Neuronal stem cell (in vitro differentiated cells): ENCODE results near the gene PRSS48.

Source experiments
- DNase-seq: peaks from one replicate; pipeline ENCODE4 v3.0.0-alpha.2; 2013; ENCODE audit warnings: low spot score
- H2AFZ ChIP-seq: one replicate; pipeline ENCODE4 v1.6.1; 2013; ENCODE audit warnings: mild to moderate bottlenecking, low read length, inconsistent platforms
- H2AK5ac ChIP-seq: 2 replicates; pipeline ENCODE4 v1.6.1; 2013; ENCODE audit warnings: low read depth, mild to moderate bottlenecking, inconsistent platforms, low read length, moderate library complexity, mixed read lengths
- H2BK120ac ChIP-seq: 2 replicates; pipeline ENCODE4 v1.6.1; 2013; ENCODE audit warnings: low read depth, mild to moderate bottlenecking, inconsistent platforms, low read length, moderate library complexity, mixed read lengths
- H2BK12ac ChIP-seq: one replicate; pipeline ENCODE4 v1.6.1; 2013; ENCODE audit warnings: low read length, inconsistent platforms
- H2BK15ac ChIP-seq: 2 replicates; pipeline ENCODE4 v1.6.1; 2013; ENCODE audit warnings: mild to moderate bottlenecking, low read length, inconsistent platforms, mixed read lengths
- H2BK5ac ChIP-seq: one replicate; pipeline ENCODE4 v1.6.1; 2013; ENCODE audit warnings: inconsistent platforms, mild to moderate bottlenecking, low read length, moderate library complexity
- H3K14ac ChIP-seq: one replicate; pipeline ENCODE4 v1.6.1; 2013; ENCODE audit warnings: low read length, inconsistent platforms
- H3K18ac ChIP-seq: 2 replicates; pipeline ENCODE4 v1.6.1; 2013; ENCODE audit warnings: low read length, inconsistent platforms
- H3K23ac ChIP-seq: 2 replicates; pipeline ENCODE4 v1.6.1; 2013; ENCODE audit warnings: low read depth, mild to moderate bottlenecking, mixed read lengths, low read length, inconsistent platforms; ENCODE audit not compliant: poor library complexity
- H3K27ac ChIP-seq: replicated peaks from 3 replicates; pipeline ENCODE4 v1.5.1; 2013; ENCODE audit warnings: low read length, inconsistent platforms
- H3K27me3 ChIP-seq, 3 experiments: 2 replicates each; pipeline ENCODE4 v1.6.1; 2013; ENCODE audit warnings: low read length in 3 of 3, mild to moderate bottlenecking in 2 of 3, inconsistent platforms in 1 of 3, low read depth in 1 of 3, mixed read lengths in 1 of 3, moderate library complexity in 1 of 3; ENCODE audit not compliant: control insufficient read depth in 3 of 3, insufficient read depth in 3 of 3
- H3K36me3 ChIP-seq, 2 donors: replicated peaks in 1 of 2; 2 replicates each; pipeline ENCODE4 v1.6.1; 2013; ENCODE audit warnings: low read length in 2 of 2; ENCODE audit not compliant: control insufficient read depth in 2 of 2, insufficient read depth in 2 of 2
- H3K4ac ChIP-seq: 2 replicates; pipeline ENCODE4 v1.6.1; 2013; ENCODE audit warnings: inconsistent platforms, mild to moderate bottlenecking, low read length, moderate library complexity
- H3K4me1 ChIP-seq, 2 donors: 1 replicate in 1 of 2; 2 replicates in 1 of 2; pipeline ENCODE4 v1.6.1; 2013; ENCODE audit warnings: low read length in 2 of 2, low read depth in 1 of 2; ENCODE audit not compliant: control insufficient read depth in 2 of 2, insufficient read depth in 1 of 2
- H3K4me2 ChIP-seq: one replicate; pipeline ENCODE4 v1.6.1; 2013; ENCODE audit warnings: mild to moderate bottlenecking, low read length, inconsistent platforms; ENCODE audit not compliant: insufficient read depth, poor library complexity, severe bottlenecking
- H3K4me3 ChIP-seq, 2 donors: 2 replicates each; pipeline ENCODE4 v1.5.1; 2013; ENCODE audit warnings: low read length in 2 of 2, mild to moderate bottlenecking in 2 of 2, inconsistent platforms in 1 of 2, moderate library complexity in 1 of 2
- H3K79me1 ChIP-seq: one replicate; pipeline ENCODE4 v1.6.1; 2013; ENCODE audit warnings: low read depth, mild to moderate bottlenecking, inconsistent platforms, low read length, moderate library complexity
- H3K9ac ChIP-seq: one replicate; pipeline ENCODE4 v1.6.1; 2013; ENCODE audit warnings: mild to moderate bottlenecking, low read depth, low read length, inconsistent platforms; ENCODE audit not compliant: poor library complexity
- H3K9me3 ChIP-seq, 2 donors: replicated peaks in 1 of 2; 2 replicates each; pipeline versions ENCODE3 to v1.6.1; 2013; ENCODE audit warnings: low read length in 2 of 2, mild to moderate bottlenecking in 2 of 2, inconsistent platforms in 1 of 2, low read depth in 1 of 2, mixed read lengths in 1 of 2, moderate library complexity in 1 of 2; ENCODE audit not compliant: control insufficient read depth in 2 of 2, insufficient read depth in 1 of 2
- H4K8ac ChIP-seq: one replicate; pipeline ENCODE4 v1.6.1; 2013; ENCODE audit warnings: low read depth, mild to moderate bottlenecking, inconsistent platforms, low read length, moderate library complexity
- H4K91ac ChIP-seq: one replicate; pipeline ENCODE4 v1.6.1; 2013; ENCODE audit warnings: low read length, low read depth, mild to moderate bottlenecking, inconsistent platforms; ENCODE audit not compliant: poor library complexity
- WGBS, 2 donors: extraction: QIAGEN DNeasy Blood & Tissue Kit; methylation state at CpG; one replicate each; pipeline ENCODE4 v1.1.7; 2013; ENCODE audit warnings: missing lambda C conversion rate in 2 of 2, mixed read lengths in 1 of 2; ENCODE audit not compliant: insufficient read length in 2 of 2, insufficient replicate concordance in 1 of 2; ENCODE audit errors: extremely low coverage in 2 of 2; 5-methylcytosine and 5-hydroxymethylcytosine counted together

Gene PRSS48

GRCh38 chr4:151325949-151326246, 48.9 kb downstream of the PRSS48 start:
- Histone ChIP-seq H3K27me3 (no peaks in the 10 kb centered on the region), H2BK12ac (no peak overlapping the region), H3K4me1 (peaks cover 2 to 8% of the 10 kb centered on the region in 2 donors), H2AFZ (peak overlapping the region; percentile 98), H3K4ac (no peak overlapping the region), H3K14ac (no peak overlapping the region), H3K79me1 (peaks cover 2% of the 10 kb centered on the region), H3K4me3 (peak overlapping the region in 1 of 2 donors; percentile 84), H3K9me3 (no peaks in the 10 kb centered on the region), H4K8ac (no peak overlapping the region), H2BK5ac (no peak overlapping the region), H2BK120ac (no peak overlapping the region), H2AK5ac (no peak overlapping the region), H3K27ac (no peak overlapping the region), H3K18ac (no peak overlapping the region), H2BK15ac (no peak overlapping the region), H3K36me3 (peaks cover 0 to 2% of the 10 kb centered on the region in 2 donors), H3K9ac (no peak overlapping the region), H4K91ac (no peak overlapping the region), H3K23ac (no peak overlapping the region), H3K4me2 (peak overlapping the region; percentile 89)
- no peak for DNase-seq
- no CpG with 5 or more reads among the region's 6 CpGs for WGBS, 2 donors

GRCh38 chr4:151329217-151330007, 52.5 kb downstream of the PRSS48 start:
- Histone ChIP-seq H3K4me1 (peaks cover 0 to 4% of the 10 kb centered on the region in 2 donors), H2BK5ac (no peak overlapping the region), H3K79me1 (no peaks in the 10 kb centered on the region), H2BK12ac (no peak overlapping the region), H3K18ac (no peak overlapping the region), H3K4ac (no peak overlapping the region), H2BK15ac (no peak overlapping the region), H3K4me2 (no peak overlapping the region), H4K91ac (no peak overlapping the region), H3K14ac (no peak overlapping the region), H2AFZ (no peak overlapping the region), H2AK5ac (no peak overlapping the region), H3K23ac (no peak overlapping the region), H3K27me3 (no peaks in the 10 kb centered on the region), H4K8ac (no peak overlapping the region), H3K9ac (no peak overlapping the region), H3K4me3 (no peak overlapping the region), H2BK120ac (no peak overlapping the region), H3K36me3 (no peaks in the 10 kb centered on the region), H3K9me3 (no peaks in the 10 kb centered on the region), H3K27ac (no peak overlapping the region)
- no CpG with 5 or more reads among the region's 4 CpGs for WGBS, 2 donors
- no peak for DNase-seq

GRCh38 chr4:151331276-151332042, 54.5 kb downstream of the PRSS48 start:
- no peak overlapping the region for H3K18ac ChIP-seq
- H3K27me3 ChIP-seq: no peaks in the 10 kb centered on the region
- no peaks in the 10 kb centered on the region for H3K9me3 ChIP-seq
- no peak overlapping the region for H2BK15ac ChIP-seq
- no peak overlapping the region for H3K9ac ChIP-seq
- H3K4me3 ChIP-seq: no peak overlapping the region
- peaks cover 0 to 4% of the 10 kb centered on the region in 2 donors for H3K4me1 ChIP-seq
- no peaks in the 10 kb centered on the region for H3K79me1 ChIP-seq
- DNase-seq: no peak
- H4K91ac ChIP-seq: no peak overlapping the region
- H4K8ac ChIP-seq: no peak overlapping the region
- H2AFZ ChIP-seq: no peak overlapping the region
- no CpG with 5 or more reads among the region's 1 CpG for WGBS, 2 donors
- no peak overlapping the region for H3K4ac ChIP-seq
- no peak overlapping the region for H2BK12ac ChIP-seq
- H3K27ac ChIP-seq: no peak overlapping the region
- no peaks in the 10 kb centered on the region for H3K36me3 ChIP-seq
- no peak overlapping the region for H2BK5ac ChIP-seq
- H3K23ac ChIP-seq: no peak overlapping the region
- no peak overlapping the region for H2AK5ac ChIP-seq
- no peak overlapping the region for H3K4me2 ChIP-seq
- no peak overlapping the region for H2BK120ac ChIP-seq
- H3K14ac ChIP-seq: no peak overlapping the region

- H3K4me3 ChIP-seq: no peak overlapping the region
Measured at GRCh38 chr4:151339467-151339866, 62.5 kb downstream of the PRSS48 start.

More at GRCh38 chr4:151339467-151339866, 62.5 kb downstream of the PRSS48 start:
- Histone ChIP-seq H2BK15ac (no peak overlapping the region), H3K36me3 (no peaks in the 10 kb centered on the region), H3K27me3 (peaks cover 0 to 4% (median 0%) of the 10 kb centered on the region in 3 experiments), H3K9ac (no peak overlapping the region), H3K9me3 (no peaks in the 10 kb centered on the region), H3K79me1 (no peaks in the 10 kb centered on the region), H2BK120ac (no peak overlapping the region), H2AFZ (no peak overlapping the region), H3K4me2 (no peak overlapping the region), H4K8ac (no peak overlapping the region), H2BK12ac (no peak overlapping the region), H3K4me1 (no peaks in the 10 kb centered on the region), H3K27ac (no peak overlapping the region), H3K18ac (no peak overlapping the region), H3K14ac (no peak overlapping the region), H3K4ac (no peak overlapping the region), H2AK5ac (no peak overlapping the region), H4K91ac (no peak overlapping the region), H2BK5ac (no peak overlapping the region), H3K23ac (no peak overlapping the region)
- DNase-seq: no peak
- no CpG with 5 or more reads among the region's 2 CpGs for WGBS, 2 donors
